GM18505 (cell line): ENCODE results near the gene LY6G5B.

Experiments used
- ATAC-seq: cut with Tn5 transposase; IDR thresholded peaks from one replicate; pipeline ENCODE4 v1.9.1; 2021; ENCODE audit not compliant: unreplicated experiment
- POLR2A ChIP-seq: IDR thresholded peaks from 4 replicates; pipeline ENCODE4 v1.6.1; 2011; ENCODE audit warnings: borderline replicate concordance; ENCODE audit not compliant: insufficient read depth, insufficient read length; ENCODE audit errors: extremely low read depth

The LY6G5B gene

GRCh38 chr6:31632279-31632946 lies 37.4 kb upstream of the LY6G5B start:
- no peak for ATAC-seq
- peak; percentile 13 for TF ChIP-seq POLR2A

GRCh38 chr6:31633447-31633846 lies 36.3 kb upstream of the LY6G5B start:
- ATAC-seq, result no peak
- peak; percentile 10 for TF ChIP-seq POLR2A

DNA sequence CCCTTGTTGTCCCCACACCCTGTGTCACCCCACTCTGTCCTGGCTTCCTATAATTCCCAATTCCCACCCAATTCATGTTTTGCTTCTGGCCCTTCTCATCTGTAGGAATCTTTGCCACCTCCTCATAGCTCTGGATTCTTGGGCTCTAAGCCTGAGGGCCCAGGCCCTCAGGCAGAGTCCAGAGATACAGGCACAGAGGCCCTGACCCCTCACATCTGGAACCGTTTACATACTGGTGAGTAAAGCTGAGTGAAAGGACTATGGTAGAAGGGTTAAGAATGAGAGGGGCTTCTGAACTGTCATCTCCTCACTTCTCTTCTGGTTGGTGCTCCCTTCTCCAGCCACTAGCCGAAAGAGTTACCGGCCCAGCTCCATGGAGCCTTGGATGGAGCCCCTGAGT lies 35.6 kb upstream of the LY6G5B start:
- TF ChIP-seq POLR2A, result no peak
- no peak for ATAC-seq

DNA sequence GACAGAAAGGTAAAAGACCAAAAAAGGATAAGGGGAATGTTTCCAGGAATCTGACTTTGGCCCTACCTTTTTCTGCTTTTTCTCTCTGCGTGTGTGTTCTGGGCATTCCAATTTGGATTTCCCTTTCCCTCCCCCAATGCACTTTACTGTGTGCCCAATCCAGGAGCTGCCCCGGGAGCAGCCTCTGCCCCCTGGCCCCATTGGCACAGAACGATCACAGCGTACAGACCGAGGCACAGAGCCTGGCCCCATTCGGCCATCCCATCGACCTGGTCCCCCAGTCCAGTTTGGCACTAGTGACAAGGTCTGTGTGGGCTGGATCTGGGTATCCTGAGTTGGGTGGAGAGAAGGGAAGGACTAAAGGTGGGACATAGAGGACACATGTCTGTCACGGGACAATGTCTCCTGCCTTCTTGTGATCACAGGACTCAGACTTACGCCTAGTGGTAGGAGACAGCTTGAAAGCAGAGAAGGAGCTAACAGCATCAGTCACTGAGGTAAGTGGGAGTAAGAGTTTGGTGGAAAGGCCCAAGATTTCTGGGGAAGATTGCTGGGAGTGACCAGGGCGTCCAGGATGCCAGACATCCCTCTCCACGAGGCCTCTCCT lies 34.7 kb upstream of the LY6G5B start:
- ATAC-seq, result no peak
- no peak for TF ChIP-seq POLR2A

DNA sequence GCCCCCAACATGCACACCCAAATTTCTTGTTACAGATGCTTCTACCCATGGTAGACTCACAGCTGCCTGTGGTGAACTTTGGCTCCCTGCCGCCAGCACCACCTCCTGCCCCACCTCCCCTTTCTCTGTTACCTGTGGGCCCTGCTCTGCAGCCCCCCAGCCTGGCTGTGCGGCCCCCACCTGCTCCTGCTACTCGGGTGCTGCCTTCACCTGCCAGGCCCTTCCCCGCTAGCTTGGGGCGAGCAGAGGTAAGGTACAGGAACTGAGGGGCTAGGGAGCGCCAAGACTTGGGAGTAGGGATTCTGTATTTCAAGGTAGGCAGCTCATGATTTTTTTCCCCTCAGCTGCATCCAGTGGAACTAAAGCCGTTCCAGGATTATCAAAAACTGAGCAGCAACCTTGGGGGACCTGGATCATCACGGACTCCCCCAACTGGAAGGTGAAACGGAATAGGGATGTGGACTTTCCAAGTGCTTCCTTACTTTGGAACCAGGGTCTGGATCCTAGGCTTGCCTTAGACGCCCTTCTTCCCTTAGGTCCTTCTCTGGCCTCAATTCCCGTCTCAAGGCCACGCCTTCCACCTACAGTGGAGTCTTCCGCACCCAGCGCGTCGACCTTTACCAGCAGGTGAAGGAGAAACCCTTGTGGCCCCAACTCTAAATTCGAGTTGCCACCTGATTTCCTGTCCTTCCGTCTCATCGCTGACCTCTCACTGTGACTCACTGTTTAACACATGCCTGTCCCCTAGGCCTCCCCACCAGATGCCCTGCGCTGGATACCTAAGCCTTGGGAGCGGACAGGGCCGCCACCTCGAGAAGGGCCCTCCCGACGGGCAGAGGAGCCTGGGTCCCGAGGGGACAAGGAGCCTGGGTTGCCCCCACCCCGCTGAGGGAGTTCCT lies 32.8 kb upstream of the LY6G5B start:
- no peak for TF ChIP-seq POLR2A
- ATAC-seq, result no peak

DNA sequence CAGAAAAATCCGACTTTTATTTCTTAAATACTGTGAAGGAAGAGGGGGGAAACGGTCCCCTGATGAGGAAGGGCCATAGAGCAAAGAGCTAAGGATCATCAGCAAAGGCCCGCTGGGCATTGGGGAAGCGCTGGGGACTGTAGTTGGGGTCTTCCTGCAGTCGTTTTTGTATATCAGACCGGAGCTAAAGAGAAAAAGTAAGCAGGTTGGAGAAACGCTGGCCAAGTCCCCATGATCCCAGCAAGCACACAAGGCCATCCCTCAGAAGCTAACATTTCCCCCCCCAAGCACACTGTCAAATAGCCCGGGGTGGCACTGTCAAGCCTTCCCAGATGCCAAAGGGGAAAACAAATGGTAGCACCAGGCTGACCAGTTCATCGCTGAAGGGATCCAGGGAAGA lies 30.7 kb upstream of the LY6G5B start:
- TF ChIP-seq POLR2A, result no peak
- ATAC-seq, result no peak

- TF ChIP-seq POLR2A, result no peak
- ATAC-seq, result no peak
These were observed 30.3 kb upstream of the LY6G5B start for GRCh38 chr6:31639449-31639861.

DNA sequence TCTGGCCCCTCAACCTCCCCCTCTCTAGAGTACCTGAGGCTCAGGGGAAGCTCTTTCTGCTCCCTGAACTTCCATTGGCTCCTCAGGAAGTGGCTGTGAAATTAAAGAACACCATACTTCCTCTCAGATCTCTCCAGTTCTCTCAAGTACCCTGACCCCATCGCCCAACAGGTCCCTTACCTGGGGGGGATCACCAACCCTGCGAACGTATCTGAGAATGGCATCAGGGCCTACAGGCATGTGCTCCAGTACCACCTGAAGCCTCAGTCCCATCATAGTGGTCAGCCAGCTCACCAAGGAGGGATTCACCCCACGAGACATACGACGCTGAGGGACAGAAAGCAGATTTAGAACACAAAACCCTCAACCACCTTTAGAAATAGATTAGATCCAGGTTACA lies 29.2 kb upstream of the LY6G5B start:
- no peak for TF ChIP-seq POLR2A
- no peak for ATAC-seq

- ATAC-seq, result no peak
- no peak for TF ChIP-seq POLR2A
These were observed 28.4 kb upstream of the LY6G5B start for GRCh38 chr6:31641370-31641769.

GRCh38 chr6:31642798-31643570 lies 26.8 kb upstream of the LY6G5B start:
- no peak for TF ChIP-seq POLR2A
- ATAC-seq, result no peak

GRCh38 chr6:31643818-31644454 lies 25.8 kb upstream of the LY6G5B start:
- no peak for TF ChIP-seq POLR2A

GRCh38 chr6:31645325-31645724 lies 24.5 kb upstream of the LY6G5B start:
- ATAC-seq, result no peak
- no peak for TF ChIP-seq POLR2A

More at GRCh38 chr6:31643818-31644454, 25.8 kb upstream of the LY6G5B start:
- no peak for ATAC-seq
